Measurements from ENCODE around the gene USP48.

Gene USP48

DNA sequence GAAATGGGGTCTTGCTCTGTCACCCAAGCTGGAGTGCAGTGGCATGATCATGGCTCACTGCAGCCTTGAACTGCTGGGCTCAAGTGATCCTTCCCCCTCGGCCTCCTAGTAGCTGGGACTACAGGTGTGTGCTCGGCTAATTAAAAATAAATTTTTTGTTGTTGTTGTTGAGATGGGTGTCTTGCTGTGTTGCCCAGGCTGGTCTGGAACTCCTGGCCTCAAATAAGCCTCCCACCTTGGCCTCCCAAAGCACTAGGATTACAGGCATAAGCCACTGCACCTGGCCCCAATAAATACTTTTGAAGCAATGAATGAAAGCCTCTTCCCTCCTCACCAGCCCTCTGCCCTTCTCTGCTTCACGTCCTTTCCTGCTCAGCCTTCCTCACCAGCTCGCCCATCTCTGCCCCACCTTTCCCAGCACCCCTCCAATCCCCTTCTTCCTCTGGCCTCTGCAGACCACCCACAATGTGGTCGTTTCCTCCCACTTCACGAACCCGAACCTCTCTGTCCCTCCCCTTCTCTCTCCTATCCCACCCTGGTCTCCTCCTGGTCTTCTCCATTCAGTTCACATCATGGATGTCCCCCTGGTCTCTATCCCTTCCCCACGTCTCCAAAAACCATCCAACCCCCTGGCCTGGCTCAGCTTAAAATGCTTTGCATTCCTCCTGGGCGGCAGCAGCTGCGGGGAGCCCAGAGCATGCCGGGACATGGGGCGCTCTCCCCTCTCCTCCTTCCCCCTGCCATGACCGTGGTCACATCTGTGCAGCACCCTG is 152.2 kb downstream of the USP48 start:
- Histone ChIP-seq H3K9me3 (replicated peaks in 1 of 2; ENCODE audit: control insufficient read depth in 2 of 2, insufficient read depth in 1 of 2, low read depth in 1 of 2, low read length in 2 of 2) (no peaks in the 10 kb centered on the region), H3K27ac (replicated peaks; ENCODE audit: low read length) (peak overlapping the region; percentile 22), H2AFZ (ENCODE audit: low read length) (peak overlapping the region; percentile 36), H3K79me1 (ENCODE audit: low read depth, low read length) (peaks cover 2% of the 10 kb centered on the region), H3K9ac (ENCODE audit: low read depth, low read length, poor library complexity) (peak overlapping the region; percentile 64), H3K23ac (ENCODE audit: low read depth, low read length, poor library complexity) (no peak overlapping the region), H3K4ac (ENCODE audit: low read length) (no peak overlapping the region), H2BK12ac (ENCODE audit: low read length) (no peak overlapping the region), H2BK5ac (ENCODE audit: low read length) (no peak overlapping the region), H3K27me3 (ENCODE audit: control insufficient read depth in 3 of 3, insufficient read depth in 3 of 3, low read depth in 1 of 3, low read length in 3 of 3) (peaks cover 0 to 2% (median 0%) of the 10 kb centered on the region in 3 experiments), H3K4me2 (ENCODE audit: insufficient read depth, low read length, poor library complexity, severe bottlenecking) (no peak overlapping the region), H2AK5ac (ENCODE audit: low read depth, low read length) (peak overlapping the region; percentile 47), H3K18ac (ENCODE audit: low read length) (peak overlapping the region; percentile 33), H4K91ac (ENCODE audit: low read depth, low read length, poor library complexity) (no peak overlapping the region), H3K4me1 (ENCODE audit: control insufficient read depth in 2 of 2, insufficient read depth in 1 of 2, low read depth in 1 of 2, low read length in 2 of 2) (peaks cover 16 to 21% of the 10 kb centered on the region in 2 donors), H4K8ac (ENCODE audit: low read depth, low read length) (peak overlapping the region; percentile 27), H3K36me3 (replicated peaks in 1 of 2; ENCODE audit: control insufficient read depth in 2 of 2, insufficient read depth in 2 of 2, low read length in 2 of 2) (no peaks in the 10 kb centered on the region), H2BK15ac (ENCODE audit: low read length) (no peak overlapping the region), H2BK120ac (ENCODE audit: low read depth, low read length) (no peak overlapping the region), H3K14ac (ENCODE audit: low read length) (no peak overlapping the region), H3K4me3 (ENCODE audit: low read length in 2 of 2) (no peak overlapping the region)
- no peak for DNase-seq (ENCODE audit: low spot score)
- WGBS, 2 donors (ENCODE audit: extremely low coverage in 2 of 2, insufficient read length in 2 of 2, insufficient replicate concordance in 1 of 2): no CpG with 5 or more reads among the region's 13 CpGs

DNA sequence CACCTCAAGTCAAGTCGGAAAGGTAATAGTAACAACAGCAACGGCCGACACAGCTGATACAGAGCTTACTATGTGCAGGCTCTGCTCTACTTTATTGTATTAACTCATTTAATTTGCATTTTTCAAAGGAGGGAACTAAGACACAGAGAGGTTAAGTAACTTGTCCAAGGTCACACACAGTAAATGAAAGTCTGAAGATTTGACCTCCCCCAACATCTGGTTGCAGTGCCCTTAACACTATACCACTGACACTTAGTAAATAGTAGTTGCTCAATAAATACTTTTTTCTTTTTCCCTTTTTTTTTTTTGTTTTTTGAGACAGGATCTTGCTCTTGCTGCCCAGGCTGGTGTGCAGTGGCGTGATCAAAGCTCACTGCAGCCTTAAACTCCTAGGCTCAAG is 153.0 kb downstream of the USP48 start:
- H3K27me3 ChIP-seq (ENCODE audit: control insufficient read depth in 3 of 3, insufficient read depth in 3 of 3, low read depth in 1 of 3, low read length in 3 of 3): peaks cover 0 to 2% (median 0%) of the 10 kb centered on the region in 3 experiments
- no peak overlapping the region for H3K4ac ChIP-seq (ENCODE audit: low read length)
- no peak overlapping the region for H2AFZ ChIP-seq (ENCODE audit: low read length)
- H3K18ac ChIP-seq (ENCODE audit: low read length): peak overlapping the region; percentile 33
- H3K4me1 ChIP-seq (ENCODE audit: control insufficient read depth in 2 of 2, insufficient read depth in 1 of 2, low read depth in 1 of 2, low read length in 2 of 2): peaks cover 16 to 18% of the 10 kb centered on the region in 2 donors
- H4K8ac ChIP-seq (ENCODE audit: low read depth, low read length): no peak overlapping the region
- peak overlapping the region; percentile 34 for H3K9ac ChIP-seq (ENCODE audit: low read depth, low read length, poor library complexity)
- DNase-seq (ENCODE audit: low spot score): no peak
- no peak overlapping the region for H3K4me3 ChIP-seq (ENCODE audit: low read length in 2 of 2)
- no peaks in the 10 kb centered on the region for H3K36me3 ChIP-seq (replicated peaks in 1 of 2; ENCODE audit: control insufficient read depth in 2 of 2, insufficient read depth in 2 of 2, low read length in 2 of 2)
- no peak overlapping the region for H3K4me2 ChIP-seq (ENCODE audit: insufficient read depth, low read length, poor library complexity, severe bottlenecking)
- no peak overlapping the region for H3K23ac ChIP-seq (ENCODE audit: low read depth, low read length, poor library complexity)
- H2BK12ac ChIP-seq (ENCODE audit: low read length): no peak overlapping the region
- peak overlapping the region; percentile 47 for H2AK5ac ChIP-seq (ENCODE audit: low read depth, low read length)
- no peak overlapping the region for H3K27ac ChIP-seq (replicated peaks; ENCODE audit: low read length)
- H2BK5ac ChIP-seq (ENCODE audit: low read length): no peak overlapping the region
- H3K79me1 ChIP-seq (ENCODE audit: low read depth, low read length): peaks cover 2% of the 10 kb centered on the region
- no CpG with 5 or more reads among the region's 4 CpGs for WGBS, 2 donors (ENCODE audit: extremely low coverage in 2 of 2, insufficient read length in 2 of 2, insufficient replicate concordance in 1 of 2)
- H3K14ac ChIP-seq (ENCODE audit: low read length): no peak overlapping the region
- no peaks in the 10 kb centered on the region for H3K9me3 ChIP-seq (replicated peaks in 1 of 2; ENCODE audit: control insufficient read depth in 2 of 2, insufficient read depth in 1 of 2, low read depth in 1 of 2, low read length in 2 of 2)
- peak overlapping the region; percentile 63 for H2BK15ac ChIP-seq (ENCODE audit: low read length)
- H4K91ac ChIP-seq (ENCODE audit: low read depth, low read length, poor library complexity): no peak overlapping the region
- H2BK120ac ChIP-seq (ENCODE audit: low read depth, low read length): no peak overlapping the region

DNA sequence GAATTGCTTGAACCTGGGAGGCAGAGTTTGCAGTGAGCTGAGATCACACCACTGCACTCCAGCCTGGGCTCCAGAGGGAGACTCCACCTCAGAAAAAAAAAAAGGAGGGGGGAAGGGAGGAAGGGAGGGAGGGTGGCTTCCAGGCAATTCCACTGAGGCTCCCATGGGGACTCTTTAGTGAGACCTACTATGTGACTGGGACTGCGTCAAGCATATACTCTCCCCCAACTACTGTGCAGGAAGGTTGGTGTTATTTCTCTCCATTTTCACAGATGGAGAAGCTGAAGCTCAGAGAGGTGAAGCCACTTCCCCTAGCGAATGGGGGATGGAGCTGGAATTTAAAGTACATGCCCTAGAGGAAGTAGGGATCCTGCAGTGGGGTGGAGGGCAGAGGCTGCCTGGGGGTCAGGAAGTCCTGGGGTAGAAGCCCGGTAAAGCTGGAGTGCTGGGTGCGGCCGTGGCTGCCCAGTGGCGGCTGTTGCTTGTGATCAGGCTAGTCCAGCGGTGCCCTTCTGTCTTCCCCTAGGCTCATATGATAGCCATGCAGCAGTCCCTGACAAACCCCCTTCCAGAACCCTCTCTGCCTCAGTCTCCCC is 154.1 kb downstream of the USP48 start:
- Histone ChIP-seq H3K9ac (ENCODE audit: low read depth, low read length, poor library complexity) (no peak overlapping the region), H3K23ac (ENCODE audit: low read depth, low read length, poor library complexity) (no peak overlapping the region), H3K9me3 (replicated peaks in 1 of 2; ENCODE audit: control insufficient read depth in 2 of 2, insufficient read depth in 1 of 2, low read depth in 1 of 2, low read length in 2 of 2) (no peaks in the 10 kb centered on the region), H3K18ac (ENCODE audit: low read length) (no peak overlapping the region), H2BK5ac (ENCODE audit: low read length) (no peak overlapping the region), H3K4me3 (ENCODE audit: low read length in 2 of 2) (no peak overlapping the region), H3K36me3 (replicated peaks in 1 of 2; ENCODE audit: control insufficient read depth in 2 of 2, insufficient read depth in 2 of 2, low read length in 2 of 2) (no peaks in the 10 kb centered on the region), H3K4me2 (ENCODE audit: insufficient read depth, low read length, poor library complexity, severe bottlenecking) (no peak overlapping the region), H4K91ac (ENCODE audit: low read depth, low read length, poor library complexity) (peak overlapping the region; percentile 45), H3K27ac (replicated peaks; ENCODE audit: low read length) (no peak overlapping the region), H3K14ac (ENCODE audit: low read length) (no peak overlapping the region), H3K4ac (ENCODE audit: low read length) (no peak overlapping the region), H3K79me1 (ENCODE audit: low read depth, low read length) (peaks cover 2% of the 10 kb centered on the region), H3K27me3 (ENCODE audit: control insufficient read depth in 3 of 3, insufficient read depth in 3 of 3, low read depth in 1 of 3, low read length in 3 of 3) (peaks cover 0 to 6% (median 0%) of the 10 kb centered on the region in 3 experiments), H2AFZ (ENCODE audit: low read length) (no peak overlapping the region), H2BK120ac (ENCODE audit: low read depth, low read length) (no peak overlapping the region), H2BK15ac (ENCODE audit: low read length) (peak overlapping the region; percentile 63), H3K4me1 (ENCODE audit: control insufficient read depth in 2 of 2, insufficient read depth in 1 of 2, low read depth in 1 of 2, low read length in 2 of 2) (peaks cover 16% of the 10 kb centered on the region in 2 donors), H2AK5ac (ENCODE audit: low read depth, low read length) (no peak overlapping the region), H4K8ac (ENCODE audit: low read depth, low read length) (no peak overlapping the region), H2BK12ac (ENCODE audit: low read length) (no peak overlapping the region)
- WGBS, 2 donors (ENCODE audit: extremely low coverage in 2 of 2, insufficient read length in 2 of 2, insufficient replicate concordance in 1 of 2): no CpG with 5 or more reads among the region's 7 CpGs
- DNase-seq (ENCODE audit: low spot score): no peak
